CD4-positive, CD25-positive, alpha-beta regulatory T cell (primary cell): Measurements from ENCODE around the gene GDPGP1. TPM values are rescaled to one million over a fixed set of nuclear protein-coding genes. Genes with fewer than 3 reads are reported as not detected.

Source experiments
- ATAC-seq, 2 donors: fragments of 150-1000 bp; cut with Tn5 transposase; one replicate each; pipeline ENCODE4 v1.10.0; 2021; ENCODE audit warnings: low read depth in 2 of 2, moderate number of reproducible peaks in 2 of 2, moderate library complexity in 1 of 2
- DNase-seq, 3 donors: peaks; one replicate each; pipeline versions ENCODE4 v3.0.0 to v3.0.0-alpha.2; 2012 to 2022; ENCODE audit warnings: mixed read lengths in 1 of 3
- H3K27ac ChIP-seq: one replicate; pipeline ENCODE4 v1.7.0; 2013; ENCODE audit warnings: mild to moderate bottlenecking, low read length; ENCODE audit not compliant: insufficient read depth, poor library complexity, severe bottlenecking
- H3K27me3 ChIP-seq: one replicate; pipeline ENCODE4 v1.7.0; 2013; ENCODE audit warnings: low read length; ENCODE audit not compliant: control insufficient read depth, insufficient read depth
- H3K36me3 ChIP-seq: one replicate; pipeline ENCODE4 v1.7.0; 2013; ENCODE audit warnings: mild to moderate bottlenecking, low read length, moderate library complexity; ENCODE audit not compliant: control insufficient read depth, insufficient read depth
- H3K4me1 ChIP-seq: 2 replicates; pipeline ENCODE4 v1.7.0; 2013; ENCODE audit warnings: mild to moderate bottlenecking, low read length; ENCODE audit not compliant: insufficient read depth, control insufficient read depth, poor library complexity, severe bottlenecking
- H3K4me3 ChIP-seq: one replicate; pipeline ENCODE4 v1.7.0; 2013; ENCODE audit warnings: low read depth, mild to moderate bottlenecking, low read length, moderate library complexity
- H3K9me3 ChIP-seq, 2 experiments: 1 replicate in 1 of 2; 2 replicates in 1 of 2; pipeline ENCODE4 v1.7.0; 2013; ENCODE audit warnings: low read length in 2 of 2, mild to moderate bottlenecking in 1 of 2, moderate library complexity in 1 of 2; ENCODE audit not compliant: control insufficient read depth in 2 of 2
- H3K27ac Mint-ChIP-seq, 3 donors: one replicate each; pipeline ENCODE4 v1.8.0; 2020 to 2022; ENCODE audit warnings: mild to moderate bottlenecking in 3 of 3, mixed read lengths in 3 of 3, moderate library complexity in 2 of 3
- H3K27me3 Mint-ChIP-seq: one replicate; pipeline ENCODE4 v1.8.0; 2022; ENCODE audit warnings: mild to moderate bottlenecking, mixed read lengths
- H3K36me3 Mint-ChIP-seq: one replicate; pipeline ENCODE4 v1.8.0; 2020; ENCODE audit warnings: mixed read lengths
- H3K4me1 Mint-ChIP-seq, 4 donors: one replicate each; pipeline ENCODE4 v1.8.0; 2020 to 2022; ENCODE audit warnings: mixed read lengths in 4 of 4, mild to moderate bottlenecking in 1 of 4
- H3K4me3 Mint-ChIP-seq, 4 donors: one replicate each; pipeline ENCODE4 v1.8.0; 2020 to 2022; ENCODE audit warnings: mild to moderate bottlenecking in 4 of 4, mixed read lengths in 4 of 4, moderate library complexity in 3 of 4
- H3K9me3 Mint-ChIP-seq, 7 donors: one replicate each; pipeline ENCODE4 v1.8.0; 2020 to 2022; ENCODE audit warnings: mixed read lengths in 7 of 7, mild to moderate bottlenecking in 3 of 7, moderate library complexity in 2 of 7
- polyA plus RNA-seq, 4 donors: library from polyadenylated mRNA; unstranded; fragments of 300-500 nt; fragmentation: Illumina TruSeq; gene quantifications; one replicate each; pipeline ENCODE4 v1.2.3, GENCODE V29; 2021
- total RNA-seq: library from RNA; stranded (reverse); gene quantifications from one replicate; pipeline ENCODE4 v1.2.3, GENCODE V29; 2022

GDPGP1 gene
- total and polyA plus RNA-seq, 5 donors from 2014 or later: 0.84 to 3.3 (median 1.2) TPM

DNA sequence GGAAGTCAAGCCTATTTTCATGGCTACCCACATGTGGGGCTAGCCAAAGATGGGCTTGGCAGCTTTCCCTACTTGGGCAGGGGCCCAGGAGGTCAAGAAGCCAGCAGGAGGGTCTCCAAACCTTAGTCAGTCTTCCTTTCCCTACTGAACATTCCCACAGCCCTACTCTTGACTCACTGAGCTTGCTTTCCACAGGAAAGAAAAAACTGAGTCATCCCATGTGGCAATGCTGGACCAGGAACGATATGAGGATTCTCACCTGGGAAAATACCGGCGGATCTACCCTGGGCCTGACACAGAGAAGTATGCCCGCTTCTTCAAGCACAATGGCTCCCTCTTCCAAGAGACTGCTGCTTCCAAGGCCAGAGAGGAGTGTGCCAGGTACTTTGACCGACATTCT is 27.8 kb downstream of the GDPGP1 start:
- Histone ChIP-seq H3K4me1 (peaks cover 20% of the 10 kb centered on the region), H3K4me3 (no peak overlapping the region), H3K9me3 (no peaks in the 10 kb centered on the region), H3K27ac (no peak overlapping the region), H3K36me3 (no peaks in the 10 kb centered on the region), H3K27me3 (no peaks in the 10 kb centered on the region)
- Mint-ChIP-seq H3K9me3 (no peaks in the 10 kb centered on the region), H3K36me3 (peaks cover 6% of the 10 kb centered on the region), H3K27me3 (no peaks in the 10 kb centered on the region), H3K27ac (no peak overlapping the region), H3K4me1 (peaks cover 5 to 29% (median 17%) of the 10 kb centered on the region in 4 donors), H3K4me3 (no peak overlapping the region)
- ATAC-seq: no peak
- DNase-seq: no peak

DNA sequence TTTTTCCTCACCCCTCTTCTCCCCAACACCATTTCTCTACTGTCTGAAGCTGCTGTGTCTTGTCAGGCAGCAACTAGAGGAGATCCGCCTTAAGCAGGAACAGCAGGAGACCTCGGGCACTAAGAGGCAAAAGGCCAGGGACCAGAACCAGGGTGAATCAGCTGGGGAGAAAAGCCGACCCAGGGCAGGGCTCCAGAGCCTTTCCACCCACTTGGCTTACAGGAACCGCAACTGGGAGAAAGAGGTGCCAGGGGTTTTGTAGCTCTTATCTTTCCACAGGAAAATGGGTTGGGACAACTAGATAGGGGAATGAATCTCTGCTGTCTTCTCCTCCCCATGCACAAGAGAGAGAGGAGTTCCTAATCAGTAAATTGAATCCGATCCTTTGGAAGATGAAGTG is 28.4 kb downstream of the GDPGP1 start:
- ATAC-seq: no peak
- H3K4me1 ChIP-seq: peaks cover 26% of the 10 kb centered on the region
- H3K9me3 ChIP-seq: no peaks in the 10 kb centered on the region
- no peak for DNase-seq
- Mint-ChIP-seq H3K4me1 (peaks cover 5 to 35% (median 22%) of the 10 kb centered on the region in 4 donors), H3K4me3 (peak overlapping the region in 1 of 4 donors; percentile 67), H3K9me3 (no peaks in the 10 kb centered on the region), H3K27ac (peak overlapping the region in 1 of 3 donors; percentile 56), H3K36me3 (peaks cover 6% of the 10 kb centered on the region), H3K27me3 (no peaks in the 10 kb centered on the region)
- H3K27me3 ChIP-seq: no peaks in the 10 kb centered on the region
- no peaks in the 10 kb centered on the region for H3K36me3 ChIP-seq
- no peak overlapping the region for H3K4me3 ChIP-seq
- no peak overlapping the region for H3K27ac ChIP-seq

GRCh38 chr15:90264671-90265070 is 30.7 kb downstream of the GDPGP1 start:
- peaks cover 49% of the 10 kb centered on the region for H3K4me1 ChIP-seq
- Mint-ChIP-seq H3K4me3 (peak overlapping the region; percentile 96 to 99 (median 97)), H3K27ac (peak overlapping the region; percentile 98 to 99 (median 99)), H3K27me3 (no peaks in the 10 kb centered on the region), H3K4me1 (peaks cover 15 to 55% (median 37%) of the 10 kb centered on the region in 4 donors), H3K9me3 (no peaks in the 10 kb centered on the region), H3K36me3 (peaks cover 16% of the 10 kb centered on the region)
- peaks cover 8% of the 10 kb centered on the region for H3K36me3 ChIP-seq
- DNase-seq: peak in 2 of 3 donors; percentile 5 to 50
- H3K27ac ChIP-seq: peak overlapping the region; percentile 98
- no peaks in the 10 kb centered on the region for H3K27me3 ChIP-seq
- peak overlapping the region; percentile 90 for H3K4me3 ChIP-seq
- H3K9me3 ChIP-seq: no peaks in the 10 kb centered on the region
- ATAC-seq: no peak

- Histone ChIP-seq H3K4me1 (peaks cover 57% of the 10 kb centered on the region), H3K27me3 (no peaks in the 10 kb centered on the region), H3K4me3 (peak within 1 kb of the TSS; percentile 90), H3K36me3 (peaks cover 14% of the 10 kb centered on the region), H3K27ac (peak within 1 kb of the TSS; percentile 98), H3K9me3 (no peaks in the 10 kb centered on the region)
- ATAC-seq (peak; percentile 91 to 92), DNase-seq (peak; percentile 88 to 97 (median 94))
- peaks cover 24% of the 10 kb centered on the region for H3K36me3 Mint-ChIP-seq
- peak within 1 kb of the TSS; percentile 96 to 99 (median 97) for H3K4me3 Mint-ChIP-seq
- no peaks in the 10 kb centered on the region for H3K27me3 Mint-ChIP-seq
- peak within 1 kb of the TSS; percentile 98 to 99 (median 99) for H3K27ac Mint-ChIP-seq
- peaks cover 23 to 63% (median 42%) of the 10 kb centered on the region in 4 donors for H3K4me1 Mint-ChIP-seq
- H3K9me3 Mint-ChIP-seq: no peaks in the 10 kb centered on the region
These were observed 31.5 kb downstream of the GDPGP1 start, which contains the start of gene NGRN for GRCh38 chr15:90265271-90266060. Gene NGRN, plus strand, starts transcription at chr15:90265672. Its CDS starts 41 bp downstream, at chr15:90265713.

DNA sequence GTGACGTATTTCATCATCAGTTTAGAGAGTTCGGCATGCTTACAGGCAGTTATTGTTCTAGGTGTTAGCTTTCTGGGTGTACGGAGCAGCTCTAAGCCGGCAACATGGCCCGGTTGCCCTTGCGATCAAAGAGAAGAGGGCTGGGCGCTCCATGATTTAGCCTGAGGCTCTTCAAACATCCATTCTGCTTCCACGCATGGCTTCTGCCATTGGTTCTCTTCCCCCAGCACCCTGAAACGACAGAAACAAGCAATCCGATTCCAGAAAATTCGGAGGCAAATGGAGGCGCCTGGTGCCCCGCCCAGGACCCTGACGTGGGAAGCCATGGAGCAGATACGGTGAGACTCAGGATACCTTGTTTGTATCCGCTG is 32.0 kb downstream of the GDPGP1 start:
- peaks cover 27% of the 10 kb centered on the region for H3K36me3 Mint-ChIP-seq
- H3K27me3 Mint-ChIP-seq: no peaks in the 10 kb centered on the region
- Histone ChIP-seq H3K9me3 (no peaks in the 10 kb centered on the region), H3K4me3 (peak overlapping the region; percentile 90), H3K36me3 (peaks cover 20% of the 10 kb centered on the region), H3K4me1 (peaks cover 62% of the 10 kb centered on the region), H3K27ac (peak overlapping the region; percentile 98), H3K27me3 (no peaks in the 10 kb centered on the region)
- ATAC-seq (peak; percentile 15 to 21), DNase-seq (peak in 1 of 3 donors; percentile 42)
- H3K9me3 Mint-ChIP-seq: no peaks in the 10 kb centered on the region
- H3K4me3 Mint-ChIP-seq: peak overlapping the region; percentile 96 to 99 (median 97)
- peaks cover 25 to 69% (median 45%) of the 10 kb centered on the region in 4 donors for H3K4me1 Mint-ChIP-seq
- H3K27ac Mint-ChIP-seq: peak overlapping the region; percentile 98 to 99 (median 99)

GRCh38 chr15:90266485-90266884 is 32.5 kb downstream of the GDPGP1 start:
- peak in 2 of 3 donors; percentile 15 to 19 for DNase-seq
- Mint-ChIP-seq H3K27me3 (no peaks in the 10 kb centered on the region), H3K4me1 (peaks cover 25 to 73% (median 47%) of the 10 kb centered on the region in 4 donors), H3K4me3 (peak overlapping the region; percentile 96 to 99 (median 97)), H3K36me3 (peaks cover 31% of the 10 kb centered on the region), H3K9me3 (no peaks in the 10 kb centered on the region), H3K27ac (peak overlapping the region; percentile 98 to 99 (median 99))
- Histone ChIP-seq H3K27me3 (no peaks in the 10 kb centered on the region), H3K4me1 (peaks cover 67% of the 10 kb centered on the region), H3K27ac (peak overlapping the region; percentile 98), H3K4me3 (peak overlapping the region; percentile 90), H3K9me3 (no peaks in the 10 kb centered on the region), H3K36me3 (peaks cover 24% of the 10 kb centered on the region)
- no peak for ATAC-seq

DNA sequence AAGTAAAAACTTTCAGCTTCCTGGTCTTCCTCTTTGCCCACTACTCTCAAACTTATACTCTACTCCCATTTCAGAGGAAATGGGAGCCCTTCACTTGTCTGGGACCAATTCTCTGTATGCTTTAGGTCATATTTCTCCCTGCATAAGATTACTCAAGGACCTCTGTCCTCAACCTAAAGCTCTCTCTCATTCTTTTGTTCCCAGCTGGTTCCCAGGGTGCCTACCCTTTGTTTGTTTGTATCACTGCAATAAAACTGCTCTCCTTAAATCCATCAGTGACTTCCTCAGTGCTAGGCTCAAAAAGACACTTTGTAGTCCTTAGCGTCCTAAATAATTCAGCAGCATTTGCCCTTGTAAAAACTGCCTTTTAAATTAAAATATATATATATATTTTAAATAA is 34.4 kb downstream of the GDPGP1 start:
- Histone ChIP-seq H3K27me3 (no peaks in the 10 kb centered on the region), H3K36me3 (peaks cover 43% of the 10 kb centered on the region), H3K9me3 (no peaks in the 10 kb centered on the region), H3K27ac (no peak overlapping the region), H3K4me3 (peak overlapping the region; percentile 90), H3K4me1 (peaks cover 69% of the 10 kb centered on the region)
- Mint-ChIP-seq H3K9me3 (no peaks in the 10 kb centered on the region), H3K27ac (peak overlapping the region in 2 of 3 donors; percentile 52 to 56), H3K4me3 (peak overlapping the region; percentile 96 to 99 (median 97)), H3K36me3 (peaks cover 32% of the 10 kb centered on the region), H3K4me1 (peaks cover 32 to 87% (median 60%) of the 10 kb centered on the region in 4 donors), H3K27me3 (no peaks in the 10 kb centered on the region)
- no peak for ATAC-seq
- DNase-seq: no peak
